ENCODE data around the gene FRMD4B. TPM values are rescaled to one million over a fixed set of nuclear protein-coding genes. Genes with fewer than 3 reads are reported as not detected.
A peak's percentile ranks its signal among the peaks of the same experiment; 100 is the strongest.

Gene FRMD4B
- polyA plus RNA-seq, 3 donors: 13.2 to 21.0 (median 19.6) TPM

GRCh38 chr3:69120879-69121464 is 264.9 kb downstream of the FRMD4B start:
- Mint-ChIP-seq H3K4me1 (peaks cover 13% of the 10 kb centered on the region), H3K9me3 (no peaks in the 10 kb centered on the region), H3K36me3 (no peaks in the 10 kb centered on the region), H3K27ac (no peak overlapping the region), H3K27me3 (ENCODE audit: low read depth in 3 of 3) (peaks cover 0 to 1% (median 0%) of the 10 kb centered on the region in 3 donors), H3K4me3 (no peak overlapping the region)
- Histone ChIP-seq H3K27ac (ENCODE audit: low read depth in 1 of 2, low read length in 2 of 2) (no peak overlapping the region), H3K4me3 (replicated peaks in 1 of 3; ENCODE audit: low read depth in 2 of 3, low read length in 3 of 3) (no peak overlapping the region), H3K9ac (ENCODE audit: insufficient read depth, low read length, poor library complexity, severe bottlenecking) (no peak overlapping the region), H4K20me1 (ENCODE audit: insufficient read depth, low read length) (no peaks in the 10 kb centered on the region), H3K4me2 (replicated peaks; ENCODE audit: extremely low read depth, low read length, poor library complexity, severe bottlenecking) (no peak overlapping the region), H3K27me3 (ENCODE audit: control insufficient read depth in 2 of 2, insufficient read depth in 2 of 2, low read length in 2 of 2) (no peaks in the 10 kb centered on the region), H3K36me3 (replicated peaks in 1 of 2; ENCODE audit: control insufficient read depth in 1 of 2, insufficient read depth in 2 of 2, low read length in 2 of 2) (no peaks in the 10 kb centered on the region), H3K9me3 (replicated peaks in 1 of 2; ENCODE audit: control insufficient read depth in 1 of 2, insufficient read depth in 1 of 2, low read length in 2 of 2) (no peaks in the 10 kb centered on the region), H3K79me2 (ENCODE audit: insufficient read depth, low read length) (no peaks in the 10 kb centered on the region), H3K4me1 (ENCODE audit: control insufficient read depth in 1 of 2, insufficient read depth in 2 of 2, low read length in 2 of 2) (peaks cover 7% of the 10 kb centered on the region in 2 donors), H2AFZ (ENCODE audit: insufficient read depth, low read depth, low read length, poor library complexity, severe bottlenecking) (no peak overlapping the region)
- DNase-seq: peak; percentile 53 to 76 (median 73)
- intact Hi-C loops (cut with micrococcal nuclease): no loop called here
- WGBS (ENCODE audit: insufficient coverage): no CpG with 5 or more reads among the region's 1 CpG
- TF ChIP-seq CTCF (IDR thresholded peaks at IDR 0.05): peak; percentile 97
